Effector CD4-positive, alpha-beta T cell (primary cell): ENCODE data around the gene RC3H2.
A peak's percentile ranks its signal among the peaks of the same experiment; 100 is the strongest.
"Not testable (repeated sequence)": the region's sequence is repeated elsewhere in the genome, so short reads cannot be mapped to it uniquely, and the experiment has no call there.

Experiments used
- DNase-seq: peaks from one replicate; pipeline ENCODE4 v3.0.0-alpha.2; 2020

Gene RC3H2

DNA sequence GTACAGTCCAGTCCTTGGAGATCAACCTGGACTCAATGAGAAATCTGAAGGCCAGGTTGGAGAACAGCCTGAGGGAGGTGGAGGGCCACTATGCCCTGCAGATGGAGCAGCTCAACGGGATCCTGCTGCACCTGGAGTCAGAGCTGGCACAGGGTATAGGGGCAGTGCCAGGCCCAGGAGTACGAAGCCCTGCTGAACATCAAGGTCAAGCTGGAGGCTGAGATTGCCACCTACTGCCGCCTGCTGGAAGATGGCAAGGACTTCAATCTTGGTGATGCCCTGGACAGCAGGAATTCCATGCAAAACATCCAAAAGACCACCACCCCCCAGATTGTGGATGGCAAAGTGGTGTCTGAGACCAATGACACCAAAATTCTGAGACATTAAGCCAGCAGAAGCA, 66.7 kb downstream of the RC3H2 start:
- not testable (repeated sequence) for DNase-seq

GRCh38 chr9:122837266-122837850, 67.8 kb downstream of the RC3H2 start:
- no peak for DNase-seq

- DNase-seq: no peak
These were observed 69.8 kb downstream of the RC3H2 start for GRCh38 chr9:122835313-122835731.

GRCh38 chr9:122832194-122832593, 73.0 kb downstream of the RC3H2 start:
- DNase-seq: no peak

- DNase-seq: not testable (repeated sequence)
These were observed 76.2 kb downstream of the RC3H2 start for GRCh38 chr9:122828965-122829284.

DNA sequence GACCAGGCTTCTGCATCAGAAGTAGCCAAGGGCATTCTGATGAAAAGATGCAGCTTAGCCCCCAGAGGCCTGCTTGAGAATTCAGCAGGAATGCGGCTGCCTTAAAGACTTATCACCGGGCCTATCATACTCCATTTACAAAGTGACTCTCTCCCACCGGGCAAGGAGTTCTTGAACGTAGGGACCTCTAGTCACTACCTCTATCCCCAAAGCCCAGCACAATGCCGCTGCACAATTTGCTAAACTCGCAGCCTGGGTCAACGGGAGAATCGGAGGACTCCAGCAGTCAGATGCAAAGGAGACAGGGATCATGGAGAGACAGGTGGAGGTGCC, 77.4 kb downstream of the RC3H2 start:
- no peak for DNase-seq

GRCh38 chr9:122822938-122823337, 82.2 kb downstream of the RC3H2 start:
- no peak for DNase-seq

- no peak for DNase-seq
These were observed 83.1 kb downstream of the RC3H2 start for GRCh38 chr9:122822056-122822455.

GRCh38 chr9:122821278-122821943, 83.7 kb downstream of the RC3H2 start:
- no peak for DNase-seq

- DNase-seq: no peak
These were observed 84.7 kb downstream of the RC3H2 start for GRCh38 chr9:122820490-122820845.

DNA sequence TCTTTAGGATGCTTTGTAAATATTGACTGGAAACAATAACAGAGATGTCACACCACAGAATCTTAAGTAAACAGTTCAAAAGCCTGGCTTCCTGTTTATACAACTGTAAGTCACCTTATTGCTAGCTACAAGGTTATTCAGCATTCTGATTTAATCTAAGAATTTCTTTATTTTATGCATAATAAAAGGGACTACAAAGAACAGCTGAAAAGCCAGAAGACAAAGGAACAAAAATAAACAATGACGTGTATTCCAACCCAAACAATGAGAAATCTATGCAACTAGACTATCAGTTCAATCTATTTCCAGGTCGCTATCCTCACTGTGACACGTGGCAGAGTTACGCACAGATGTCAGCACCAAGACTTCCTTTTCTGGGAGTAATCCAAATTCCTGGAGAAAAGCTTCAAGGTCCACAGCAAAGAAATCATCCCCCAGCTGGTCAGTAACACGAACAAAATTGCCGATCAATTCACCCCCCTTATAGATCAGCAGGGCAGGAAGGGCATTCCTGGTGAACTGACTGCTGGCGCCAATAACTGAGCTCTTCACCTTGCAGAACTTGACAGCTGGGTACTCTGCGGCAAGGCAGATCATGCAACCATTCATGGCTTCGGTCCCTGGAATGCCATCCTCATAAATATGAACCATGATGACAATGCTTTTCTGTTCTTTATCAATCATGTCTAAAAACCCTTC, 85.2 kb downstream of the RC3H2 start:
- no peak for DNase-seq

DNA sequence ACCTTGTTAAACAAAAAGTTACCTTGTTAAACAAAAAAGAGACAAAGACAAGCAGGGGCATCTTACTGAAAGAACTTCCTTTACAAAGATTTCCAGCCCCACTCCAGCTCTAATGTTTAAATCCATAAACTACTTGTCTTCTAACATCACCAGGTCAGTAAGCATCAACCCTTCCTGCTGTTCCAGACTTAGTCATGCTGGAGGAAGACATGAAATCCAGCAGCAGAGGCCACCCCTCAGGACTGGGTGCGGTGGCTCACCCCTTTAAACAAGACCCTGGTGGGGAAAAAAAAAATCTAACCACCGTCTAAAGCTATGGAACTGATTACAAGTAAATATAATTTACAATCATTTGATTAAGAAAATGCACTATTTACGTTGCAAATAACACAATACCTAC, 85.8 kb downstream of the RC3H2 start:
- DNase-seq: no peak

DNA sequence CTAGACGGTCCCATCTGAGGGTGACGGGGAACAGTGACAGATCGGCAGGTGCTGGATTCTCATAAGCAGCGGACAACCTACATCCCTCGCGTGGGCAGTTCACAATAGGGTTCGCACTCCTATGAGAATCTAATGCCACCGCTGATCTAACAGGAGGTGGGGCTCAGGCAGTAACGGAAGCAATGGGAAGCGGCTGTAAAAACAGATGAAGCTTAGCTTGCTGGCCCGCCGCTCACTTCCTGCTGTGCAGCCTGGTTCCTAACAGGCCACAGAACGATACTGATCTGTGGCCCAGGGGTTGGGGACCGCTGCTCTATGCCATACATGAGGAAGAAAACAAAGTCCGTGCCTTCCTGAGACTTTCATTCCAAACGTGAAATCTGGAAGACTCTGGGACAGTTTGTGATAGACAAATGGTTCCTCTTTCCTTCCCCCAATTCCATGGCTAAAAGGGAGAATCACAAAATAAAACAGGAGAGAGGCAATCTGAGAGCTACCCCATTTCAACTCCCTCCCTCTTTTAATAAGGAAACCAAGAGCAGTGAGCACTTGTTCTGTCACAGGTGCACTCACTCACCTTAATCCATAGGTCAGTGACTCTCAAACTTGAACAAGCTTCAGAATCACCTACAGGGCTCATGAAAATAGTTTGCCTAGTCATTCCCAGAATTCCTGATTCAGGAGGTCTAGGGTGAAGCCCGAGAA, 88.8 kb downstream of the RC3H2 start:
- peak; percentile 27 for DNase-seq

DNA sequence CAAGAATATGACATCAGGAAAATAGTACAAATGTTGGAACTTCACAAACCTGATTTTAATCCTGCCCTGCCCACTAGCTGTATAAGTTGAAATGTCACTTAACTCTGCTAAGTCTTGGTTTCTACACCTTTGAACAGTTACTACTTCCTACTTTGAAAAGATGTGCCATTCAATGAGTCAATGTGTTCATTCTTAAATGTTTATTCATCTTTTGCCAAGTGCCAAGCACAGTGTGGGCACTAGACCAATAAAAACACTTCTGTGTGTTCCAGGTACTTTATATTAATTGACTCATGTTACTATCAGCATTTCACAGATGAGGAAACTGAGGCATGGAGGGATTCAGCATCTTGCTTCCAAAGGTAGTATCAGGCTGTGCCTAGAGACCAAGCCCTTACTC, 89.6 kb downstream of the RC3H2 start:
- no peak for DNase-seq

DNA sequence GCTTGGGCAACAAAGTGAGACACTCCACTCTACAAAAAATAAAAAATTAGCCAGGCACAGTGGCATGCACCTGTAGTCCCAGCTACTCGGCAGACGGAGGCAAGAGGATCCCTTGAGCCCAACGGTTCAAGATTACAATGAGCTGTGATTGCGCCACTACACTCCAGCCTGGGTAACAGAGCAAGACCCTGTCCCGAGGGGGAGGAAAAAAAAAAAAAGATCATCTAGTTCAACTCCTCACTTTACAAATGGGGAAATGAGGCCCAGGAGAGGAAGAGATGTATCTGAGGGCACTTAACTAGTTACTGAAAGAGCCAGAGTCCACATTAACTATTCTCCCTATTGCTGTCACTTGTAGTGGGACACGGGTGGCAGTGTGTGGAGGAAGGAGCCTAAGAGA, 90.6 kb downstream of the RC3H2 start:
- no peak for DNase-seq

GRCh38 chr9:122812736-122813135, 92.4 kb downstream of the RC3H2 start:
- no peak for DNase-seq

DNA sequence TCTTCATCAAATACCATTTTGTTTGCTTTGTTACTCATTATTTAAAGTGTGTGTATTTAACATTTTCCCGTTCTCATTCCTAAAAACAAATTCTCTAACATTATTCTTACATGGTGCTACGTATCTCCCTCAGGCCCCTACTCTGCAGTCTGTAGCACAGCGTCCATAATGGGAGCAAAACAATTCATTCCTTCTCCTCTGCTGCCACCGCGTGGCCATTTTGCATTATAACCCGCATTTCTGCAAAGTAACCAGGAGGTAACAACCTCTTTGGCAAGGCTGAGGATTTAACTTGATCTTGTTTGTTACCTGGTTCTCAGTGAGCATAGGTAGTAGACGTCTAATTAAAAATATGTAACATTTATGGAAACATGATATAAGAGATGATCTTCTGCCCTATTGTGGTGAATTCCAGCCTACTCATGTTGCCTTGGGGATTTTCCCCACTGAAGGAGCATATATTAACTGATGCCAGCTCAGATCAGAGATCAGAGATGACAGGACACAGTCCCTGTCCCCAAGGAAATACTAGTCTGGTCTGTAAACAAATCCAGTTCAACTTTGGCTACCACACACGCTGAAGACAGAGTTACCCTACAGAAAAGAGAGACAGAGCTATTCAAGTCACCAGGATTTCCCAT, 94.7 kb downstream of the RC3H2 start:
- DNase-seq: peak; percentile 60

- DNase-seq: not testable (repeated sequence)
These were observed 95.9 kb downstream of the RC3H2 start for GRCh38 chr9:122809261-122809660.

DNA sequence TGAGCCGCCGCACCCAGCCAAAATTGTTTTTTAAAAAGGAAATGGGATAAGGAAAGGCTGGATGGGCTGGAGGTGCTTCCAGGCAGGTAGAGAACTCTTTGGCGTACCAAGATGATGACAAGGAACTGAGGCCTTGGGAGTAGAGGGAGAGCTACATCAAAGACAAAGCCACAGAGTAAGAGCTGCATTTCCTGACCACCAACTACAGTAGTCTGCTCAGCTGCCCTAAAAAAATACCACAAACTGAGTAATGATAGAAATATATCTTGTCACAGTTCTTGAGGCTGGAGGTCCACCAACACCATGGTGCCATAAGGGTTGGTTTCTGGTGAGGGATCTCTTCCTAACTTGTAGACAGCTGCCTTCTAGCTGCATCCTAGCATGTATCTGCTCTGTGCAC, 97.0 kb downstream of the RC3H2 start:
- DNase-seq: no peak

DNA sequence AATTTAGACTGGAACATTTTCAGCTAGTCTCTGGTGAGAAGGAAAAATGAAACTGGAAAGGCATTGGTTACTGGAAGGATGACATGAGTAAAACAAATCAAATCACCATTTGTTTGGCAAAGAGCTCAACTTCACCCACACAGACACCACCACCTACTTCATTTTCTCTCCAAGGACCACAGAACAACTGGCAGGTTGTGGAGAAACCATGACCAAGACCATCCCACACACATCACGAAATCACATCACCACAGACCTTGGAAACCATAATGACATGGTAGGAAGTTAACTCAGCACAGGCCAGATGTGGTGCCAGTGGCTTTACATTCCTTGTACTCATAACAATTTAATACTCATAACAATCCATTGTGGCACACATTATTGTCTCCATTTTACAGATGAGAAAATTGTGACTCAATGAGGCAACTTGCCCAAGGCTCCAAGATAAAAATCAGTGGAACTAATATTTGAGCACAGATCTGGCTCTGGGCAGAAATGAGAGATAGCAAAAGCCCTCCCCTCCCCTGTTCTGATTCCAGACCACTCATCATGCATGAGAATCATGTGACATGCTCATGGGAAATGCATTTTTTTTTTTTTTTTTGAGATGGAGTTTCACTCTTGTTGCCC, 97.8 kb downstream of the RC3H2 start:
- DNase-seq: no peak

DNA sequence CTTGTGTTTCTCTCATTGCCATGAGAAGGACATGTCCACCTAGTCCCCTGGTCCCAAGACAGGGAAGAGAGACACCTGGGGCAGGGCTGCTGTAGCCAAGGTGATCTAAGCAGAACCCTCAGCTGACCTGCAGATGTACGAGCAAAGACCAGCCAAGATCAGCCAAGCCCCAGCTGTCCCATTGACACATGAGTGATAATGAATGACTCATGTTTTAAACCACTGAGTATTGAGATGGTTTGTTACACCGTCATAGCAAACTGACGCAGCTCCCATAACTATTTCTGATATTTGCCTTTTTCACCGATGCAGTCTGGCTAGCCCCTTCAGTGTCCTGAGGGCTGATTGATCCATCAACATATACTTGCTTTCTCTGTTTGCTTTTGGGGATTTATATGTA, 98.5 kb downstream of the RC3H2 start:
- DNase-seq: no peak

GRCh38 chr9:122800066-122801060, 104.8 kb downstream of the RC3H2 start, which contains the start of gene OR1K1:
Gene OR1K1, plus strand, starts transcription at chr9:122800123. Its CDS starts 0 bp downstream, at chr9:122800123.
- no peak for DNase-seq
